Activated gamma-delta T cell treated with Interleukin-2 at 50 U/mL for 16 hours (primary cell): ENCODE data around the gene GNAS-AS1.

Source experiments
- DNase-seq: peaks from one replicate; pipeline ENCODE4 v3.0.0-alpha.2; 2020

The GNAS-AS1 gene

DNA sequence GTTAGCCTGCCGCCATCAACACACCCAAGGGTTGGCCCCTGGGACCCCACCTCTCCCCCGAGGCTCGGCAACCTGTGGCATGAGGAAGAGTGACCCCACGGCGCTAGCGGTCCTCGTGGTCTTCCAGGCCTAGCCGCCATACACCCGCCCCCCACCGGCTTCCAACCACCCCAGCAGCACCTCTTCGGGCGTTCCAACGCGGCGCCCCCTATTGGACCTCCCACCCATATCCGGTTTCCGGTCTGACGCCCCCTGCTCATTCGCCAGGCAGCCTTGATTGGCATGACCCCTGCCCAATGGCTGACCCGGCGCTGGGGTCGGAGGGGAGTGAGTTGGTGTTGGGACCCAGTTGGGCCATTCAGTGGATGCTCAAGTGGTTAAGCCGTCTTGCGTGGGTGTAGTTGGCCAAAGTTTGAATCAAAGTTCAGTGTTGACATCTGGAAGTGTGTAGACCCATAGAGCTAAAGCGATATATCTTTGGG is at the start of gene GNAS-AS1:
Gene GNAS-AS1 (minus strand): TSS at position 210 of the 482 bp plus-strand sequence.
- DNase-seq: peak; percentile 58

- no peak for DNase-seq
Observed at GRCh38 chr20:58900397-58900796, 49.7 kb upstream of the GNAS-AS1 start.

DNA sequence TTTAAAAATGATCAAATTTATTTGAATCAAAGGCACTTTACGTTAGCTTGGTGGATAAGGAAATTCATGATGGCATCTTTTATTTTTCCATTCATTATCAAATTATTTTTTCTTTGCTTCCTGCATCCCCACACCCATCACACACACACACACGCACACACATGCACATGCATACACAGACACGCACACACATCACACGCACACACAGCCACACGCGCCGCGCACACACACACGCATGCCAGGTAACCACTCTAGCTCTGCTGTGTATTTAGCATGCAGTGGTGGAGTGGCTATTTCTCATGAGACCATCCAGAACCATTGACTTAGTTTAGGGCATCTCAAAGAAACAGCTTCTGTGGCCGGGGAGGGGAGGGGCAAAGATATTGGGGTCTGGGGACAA is 48.8 kb upstream of the GNAS-AS1 start:
- no peak for DNase-seq

DNA sequence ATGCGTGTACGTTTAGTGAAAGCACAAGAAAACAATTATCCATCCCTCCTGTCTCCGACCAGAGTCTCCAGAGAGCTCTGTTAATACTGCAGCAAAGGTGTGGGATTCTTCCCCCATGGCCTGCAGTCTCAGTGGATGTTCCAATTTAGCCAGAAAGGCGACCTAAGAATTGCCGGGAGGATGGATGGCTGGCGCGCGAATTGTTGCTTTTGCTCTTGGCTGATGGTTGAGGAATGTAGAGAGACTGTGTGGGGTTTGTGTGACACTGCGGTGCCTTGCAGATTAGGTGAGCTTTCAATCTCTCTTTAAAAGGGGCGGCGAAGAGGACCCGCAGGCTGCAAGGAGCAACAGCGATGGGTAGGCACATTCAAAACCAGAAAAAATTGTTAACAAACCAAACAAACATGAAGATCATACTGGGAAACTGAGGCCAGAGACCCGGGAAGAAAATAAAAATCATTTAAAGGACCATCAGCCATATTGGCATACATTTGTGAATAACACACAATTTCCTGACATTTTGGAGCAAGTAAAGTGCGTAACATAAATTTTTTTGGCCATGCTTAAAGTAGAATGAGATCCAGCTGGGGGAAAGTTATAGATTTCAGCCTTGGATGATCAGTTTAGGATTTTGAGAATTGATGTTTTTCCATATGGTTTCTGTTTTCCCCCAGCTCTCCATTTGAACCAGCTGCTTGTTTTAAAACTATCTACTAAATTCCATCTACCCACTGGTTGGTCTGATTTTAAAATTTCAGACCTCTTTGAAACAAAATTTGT is 48.1 kb upstream of the GNAS-AS1 start:
- DNase-seq: no peak

GRCh38 chr20:58897488-58897887 is 46.8 kb upstream of the GNAS-AS1 start:
- no peak for DNase-seq

DNA sequence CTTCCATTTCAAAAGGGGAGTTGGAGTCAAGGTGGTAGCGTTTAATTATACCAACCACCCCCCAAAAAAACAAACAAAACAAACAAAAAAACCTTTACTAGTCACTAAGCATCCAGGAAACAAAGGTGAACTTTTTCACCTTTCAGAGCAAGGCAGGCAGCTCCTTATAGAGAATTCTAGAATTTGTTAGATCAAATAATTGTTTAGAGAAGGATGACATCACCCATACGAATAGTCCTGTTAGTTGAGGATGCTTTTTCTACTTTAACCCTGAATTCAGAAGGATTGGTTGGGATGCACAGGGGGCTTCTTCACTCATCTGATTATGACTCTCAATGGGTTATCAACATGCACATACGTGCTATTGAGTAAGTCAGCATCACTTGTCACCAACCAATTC is 46.1 kb upstream of the GNAS-AS1 start:
- DNase-seq: no peak

GRCh38 chr20:58895448-58896180 is 44.9 kb upstream of the GNAS-AS1 start:
- no peak for DNase-seq

GRCh38 chr20:58894652-58895447 is 44.1 kb upstream of the GNAS-AS1 start:
- DNase-seq: no peak

DNA sequence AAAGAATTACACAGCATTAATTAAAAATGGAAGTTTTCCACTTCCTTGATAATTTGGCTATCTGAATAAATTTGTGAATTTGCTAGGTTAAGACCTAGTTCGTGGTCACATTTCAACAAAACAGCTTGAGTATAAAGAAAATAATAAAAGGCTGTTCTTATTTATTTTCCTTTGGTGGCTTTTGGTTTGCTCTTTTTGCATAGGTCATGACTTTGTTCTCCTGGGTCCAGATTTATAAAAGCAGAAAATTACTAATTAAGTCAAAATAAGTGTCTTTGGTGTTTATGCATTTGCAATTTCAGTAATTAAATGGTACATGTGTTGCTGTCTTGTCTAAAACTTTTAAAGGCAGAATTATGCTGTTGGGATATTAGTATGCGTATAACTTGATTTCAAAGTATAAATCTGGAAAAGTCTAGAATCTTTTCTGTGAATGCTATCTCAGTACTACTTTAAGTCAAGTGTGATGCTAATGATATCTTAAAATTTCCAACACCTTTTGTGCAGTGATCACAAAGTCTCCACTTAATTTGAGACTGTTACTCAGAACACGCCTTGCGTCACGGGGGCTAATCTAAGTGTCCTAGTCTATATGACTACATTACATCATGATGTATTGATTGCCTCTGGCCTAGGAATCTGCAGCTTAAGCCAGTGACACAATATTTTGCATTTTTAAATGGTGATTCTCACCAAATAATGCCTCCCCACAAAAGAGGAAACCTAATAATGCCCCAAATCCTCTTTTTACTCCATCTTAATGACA is 42.8 kb upstream of the GNAS-AS1 start:
- no peak for DNase-seq

DNA sequence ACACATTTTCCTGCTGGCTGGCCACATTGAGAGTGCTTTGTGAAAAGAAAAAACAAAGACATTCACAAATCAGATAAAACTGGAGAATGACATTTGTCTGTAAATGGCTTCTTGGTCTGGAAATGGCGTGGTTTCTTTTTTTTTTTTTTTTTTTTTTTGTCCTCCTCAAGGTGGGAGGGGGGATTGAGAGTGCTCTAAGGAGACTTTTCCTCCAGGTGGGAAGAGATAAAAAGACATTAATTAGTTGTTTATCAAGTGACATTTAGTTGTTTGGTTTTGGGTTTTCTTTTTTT is 42.2 kb upstream of the GNAS-AS1 start:
- DNase-seq: no peak

DNA sequence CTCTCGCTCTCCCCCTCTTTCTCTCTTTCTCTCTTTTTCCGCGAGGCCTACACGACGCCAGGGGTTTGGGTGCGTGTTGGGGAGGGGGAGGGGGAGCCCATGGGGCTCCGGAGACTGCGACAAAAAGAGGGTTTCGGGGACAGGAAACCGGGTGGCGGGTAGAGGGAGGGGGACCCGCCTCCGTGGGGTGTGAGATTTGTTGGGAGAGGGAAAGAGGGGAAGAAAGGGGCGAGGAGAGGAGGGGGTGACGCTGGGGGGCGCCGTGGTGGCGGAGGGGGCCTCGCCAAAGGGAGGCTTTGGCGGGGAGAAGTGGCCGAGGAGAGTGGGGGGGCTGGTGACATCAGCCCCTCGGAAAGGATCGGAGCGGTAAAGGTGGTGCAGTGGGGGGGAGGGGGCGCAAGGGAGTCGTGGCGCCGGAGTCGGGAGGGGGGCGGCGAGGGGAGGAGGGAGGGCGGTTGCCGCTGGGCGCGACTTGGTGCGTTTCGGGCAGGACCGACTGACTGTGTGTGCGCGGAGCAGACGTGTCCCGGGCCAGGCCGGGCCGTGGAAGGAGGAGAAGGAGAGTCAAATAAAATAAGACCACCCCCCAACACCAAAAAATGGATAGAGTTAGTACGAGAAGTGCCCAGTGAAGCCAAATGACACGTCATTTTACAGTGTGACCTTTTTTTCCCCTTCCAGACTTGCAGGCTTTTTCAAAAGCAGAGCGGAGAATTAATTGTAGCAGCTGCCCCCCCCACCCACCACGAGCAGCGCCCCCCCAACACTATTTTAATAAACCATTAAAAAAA is 41.6 kb upstream of the GNAS-AS1 start:
- DNase-seq: peak; percentile 69

GRCh38 chr20:58891718-58892140 is 41.0 kb upstream of the GNAS-AS1 start:
- no peak for DNase-seq

DNA sequence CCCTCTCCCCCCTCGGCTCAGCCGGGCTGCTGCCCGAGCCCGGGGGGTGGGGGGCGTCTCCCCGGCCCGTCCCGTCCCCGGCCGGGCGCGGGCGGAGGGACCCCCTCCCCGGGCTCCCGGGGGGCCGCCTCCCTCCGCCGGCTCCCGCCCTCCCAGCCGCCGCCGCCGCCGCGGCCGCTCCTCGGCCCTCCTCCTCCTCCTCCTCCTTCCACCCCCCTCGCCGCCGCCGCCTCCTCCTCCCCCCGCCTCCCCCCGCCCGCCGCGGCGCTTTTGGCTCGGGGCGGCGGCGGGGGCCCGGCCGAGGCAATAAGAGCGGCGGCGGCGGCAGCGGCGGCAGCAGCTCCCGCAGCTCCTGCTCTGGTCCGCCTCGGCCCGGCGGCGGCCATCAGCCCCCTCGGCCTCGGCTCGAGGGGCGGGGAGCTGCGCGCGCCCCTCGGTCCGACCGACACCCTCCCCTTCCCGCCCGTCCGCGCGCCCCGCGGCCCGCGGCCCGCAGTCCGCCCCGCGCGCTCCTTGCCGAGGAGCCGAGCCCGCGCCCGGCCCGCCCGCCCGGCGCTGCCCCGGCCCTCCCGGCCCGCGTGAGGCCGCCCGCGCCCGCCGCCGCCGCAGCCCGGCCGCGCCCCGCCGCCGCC is 40.5 kb upstream of the GNAS-AS1 start:
- DNase-seq: peak; percentile 72

GRCh38 chr20:58890518-58891085 is 39.9 kb upstream of the GNAS-AS1 start:
- DNase-seq: peak; percentile 69

GRCh38 chr20:58889798-58890517 is 39.3 kb upstream of the GNAS-AS1 start:
- DNase-seq: no peak

DNA sequence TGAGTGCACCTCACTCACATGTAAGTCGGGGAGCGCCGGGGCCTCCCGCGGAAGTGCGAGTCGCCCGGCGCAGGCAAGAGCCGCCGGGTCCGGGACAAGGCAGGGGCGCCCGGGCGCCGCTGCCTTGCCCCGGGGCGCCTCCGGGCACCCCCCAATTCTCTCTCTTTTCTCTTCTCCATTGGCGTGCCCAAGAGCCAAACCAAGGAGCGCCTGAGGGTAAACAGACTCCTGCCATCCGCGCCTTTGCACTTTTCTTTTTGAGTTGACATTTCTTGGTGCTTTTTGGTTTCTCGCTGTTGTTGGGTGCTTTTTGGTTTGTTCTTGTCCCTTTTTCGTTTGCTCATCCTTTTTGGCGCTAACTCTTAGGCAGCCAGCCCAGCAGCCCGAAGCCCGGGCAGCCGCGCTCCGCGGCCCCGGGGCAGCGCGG is 38.6 kb upstream of the GNAS-AS1 start:
- no peak for DNase-seq

GRCh38 chr20:58888521-58889333 is 38.0 kb upstream of the GNAS-AS1 start:
- peak; percentile 77 for DNase-seq

- no peak for DNase-seq
Observed at GRCh38 chr20:58888103-58888502, 37.4 kb upstream of the GNAS-AS1 start.

GRCh38 chr20:58886546-58886945 is 35.8 kb upstream of the GNAS-AS1 start:
- no peak for DNase-seq
